Panc1 (cell line): ENCODE data around the gene NOX3. TPM values are rescaled to one million over a fixed set of nuclear protein-coding genes. Genes with fewer than 3 reads are reported as not detected.

Source experiments
- ATAC-seq: fragments of 200-7000 bp; cut with Tn5 transposase; 2 replicates; pipeline ENCODE4 v1.9.1; 2020; ENCODE audit warnings: mild to moderate bottlenecking, moderate library complexity
- BruUV-seq: library from RNA; stranded (reverse); fragments of 400-500 nt; replicated peaks from 2 replicates; lab custom pipeline; 2021; lab: Mats Ljungman, UMichigan
- CTCF ChIA-PET: fragments of 300-600 bp; sonication (Branson Sonifier 250); formaldehyde crosslinking; loops from one replicate; lab custom pipeline; 2022; ENCODE audit warnings: antibody characterized with exemption; lab: Charles Lee
- POLR2A ChIA-PET: fragments of 300-600 bp; sonication (Branson Sonifier 250); formaldehyde crosslinking; loops from one replicate; lab custom pipeline; 2022; ENCODE audit warnings: antibody characterized with exemption; lab: Charles Lee
- DNase-seq: peaks from one replicate; pipeline ENCODE4 v3.0.0-alpha.2; 2010; ENCODE audit warnings: low read depth, low spot score
- H3K27ac ChIP-seq: 2 replicates; pipeline ENCODE4 v1.5.1; 2011; ENCODE audit warnings: mild to moderate bottlenecking, low read length, inconsistent platforms
- H3K27me3 ChIP-seq: fragments of 200-500 bp; sonication (Bioruptor generic); 2 replicates; pipeline ENCODE4 v1.6.0; 2014; ENCODE audit warnings: low read length, inconsistent platforms; ENCODE audit not compliant: control insufficient read depth, insufficient read depth
- H3K36me3 ChIP-seq: fragments of 200-500 bp; sonication (Bioruptor generic); 2 replicates; pipeline ENCODE4 v1.5.1; 2014; ENCODE audit warnings: inconsistent platforms, mild to moderate bottlenecking, low read length, moderate library complexity; ENCODE audit not compliant: control insufficient read depth, insufficient read depth
- H3K4me1 ChIP-seq: 2 replicates; pipeline ENCODE4 v1.5.1; 2011; ENCODE audit warnings: inconsistent platforms, mild to moderate bottlenecking, low read length, moderate library complexity; ENCODE audit not compliant: control insufficient read depth, insufficient read depth
- H3K4me3 ChIP-seq, 2 experiments: 2 replicates each; pipeline ENCODE4 v1.5.1; 2011 to 2012; ENCODE audit warnings: low read depth in 2 of 2, low read length in 2 of 2, mild to moderate bottlenecking in 2 of 2, inconsistent platforms in 1 of 2, moderate library complexity in 1 of 2
- H3K9me3 ChIP-seq: fragments of 200-500 bp; sonication (Bioruptor generic); 2 replicates; pipeline ENCODE4 v1.5.1; 2014; ENCODE audit warnings: low read depth, mild to moderate bottlenecking, inconsistent platforms, low read length, moderate library complexity; ENCODE audit not compliant: control insufficient read depth, insufficient read depth
- POLR2AphosphoS5 ChIP-seq: IDR thresholded peaks from 2 replicates; pipeline ENCODE4 v1.6.1; 2012; ENCODE audit warnings: mild to moderate bottlenecking, low read depth, low read length, moderate library complexity
- SIN3A ChIP-seq: IDR thresholded peaks from 2 replicates; pipeline ENCODE4 v1.6.1; 2012; ENCODE audit warnings: low read depth, mild to moderate bottlenecking, low read length, moderate library complexity, borderline replicate concordance; ENCODE audit not compliant: insufficient read depth
- TCF7L2 ChIP-seq: IDR thresholded peaks from 2 replicates; pipeline ENCODE4 v1.6.1; 2011; ENCODE audit warnings: mild to moderate bottlenecking, low read depth, low read length, inconsistent platforms
- in situ Hi-C: cut with HindIII; loops from 2 replicates; pipeline ENCODE4 v1.10.0; 2016; ENCODE audit warnings: low sequenced_read_pairs, low pct_unique_long_range_greater_than_20kb
- intact Hi-C: fragments of 100-400 bp; cut with micrococcal nuclease; formaldehyde crosslinking; loops from one replicate; pipeline ENCODE4 v1.10.0; 2022; ENCODE audit not compliant: unreplicated experiment
- total RNA-seq: library from RNA; stranded (reverse); gene quantifications from one replicate; pipeline ENCODE4 v1.2.1, GENCODE V29; 2021; ENCODE audit not compliant: unreplicated experiment
- TF ChIP-seq, protein P1 (sequence below): fragments of 450-650 bp; IDR thresholded peaks from 2 replicates; pipeline ENCODE4 v1.5.1; 2017; ENCODE audit warnings: mild to moderate bottlenecking
- TF ChIP-seq, protein P2 (sequence below), 2 experiments: IDR thresholded peaks; 2 replicates each; pipeline ENCODE4 v1.6.1; 2011 to 2012; ENCODE audit warnings: low read depth in 2 of 2, control low read depth in 1 of 2, low read length in 1 of 2, mild to moderate bottlenecking in 1 of 2, moderate library complexity in 1 of 2; ENCODE audit not compliant: insufficient read depth in 1 of 2

Gene NOX3
- total RNA-seq, 1 experiment from 2014 or later, result not detected

DNA sequence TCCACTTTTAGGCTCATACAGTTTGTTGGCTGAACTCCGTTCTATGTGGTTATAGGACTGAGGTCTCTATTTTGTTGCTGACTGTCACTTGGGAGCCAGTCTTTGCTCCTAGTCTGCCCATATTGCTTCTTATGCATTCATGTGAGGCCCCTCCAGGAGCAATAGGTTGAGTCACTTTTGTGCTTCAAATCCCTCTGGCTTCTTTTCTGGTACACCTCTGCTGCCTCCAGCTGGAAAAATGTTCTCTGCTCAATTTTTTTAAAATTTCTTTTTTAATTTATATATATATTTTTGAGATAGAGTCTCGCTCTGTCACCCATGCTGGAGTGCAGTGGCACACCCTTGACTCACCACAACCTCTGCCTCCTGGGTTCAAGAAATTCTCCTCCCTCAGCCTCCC, 42.7 kb upstream of the NOX3 start:
- DNase-seq (no peak), ATAC-seq (no peak)
- intact Hi-C loops, result no loop called here
- BruUV-seq, result no TSS peak
- Histone ChIP-seq H3K36me3 (no peaks in the 10 kb centered on the region), H3K27ac (no peak overlapping the region), H3K9me3 (peaks cover 4% of the 10 kb centered on the region; the same call in 1 of the 2 replicates), H3K4me3 (no peak overlapping the region), H3K4me1 (peaks cover 5% of the 10 kb centered on the region; the same call in 1 of the 2 replicates), H3K27me3 (no peaks in the 10 kb centered on the region)
- TF ChIP-seq SIN3A (no peak), TCF7L2 (no peak), POLR2AphosphoS5 (no peak)
- TF ChIP-seq, protein P1, sequence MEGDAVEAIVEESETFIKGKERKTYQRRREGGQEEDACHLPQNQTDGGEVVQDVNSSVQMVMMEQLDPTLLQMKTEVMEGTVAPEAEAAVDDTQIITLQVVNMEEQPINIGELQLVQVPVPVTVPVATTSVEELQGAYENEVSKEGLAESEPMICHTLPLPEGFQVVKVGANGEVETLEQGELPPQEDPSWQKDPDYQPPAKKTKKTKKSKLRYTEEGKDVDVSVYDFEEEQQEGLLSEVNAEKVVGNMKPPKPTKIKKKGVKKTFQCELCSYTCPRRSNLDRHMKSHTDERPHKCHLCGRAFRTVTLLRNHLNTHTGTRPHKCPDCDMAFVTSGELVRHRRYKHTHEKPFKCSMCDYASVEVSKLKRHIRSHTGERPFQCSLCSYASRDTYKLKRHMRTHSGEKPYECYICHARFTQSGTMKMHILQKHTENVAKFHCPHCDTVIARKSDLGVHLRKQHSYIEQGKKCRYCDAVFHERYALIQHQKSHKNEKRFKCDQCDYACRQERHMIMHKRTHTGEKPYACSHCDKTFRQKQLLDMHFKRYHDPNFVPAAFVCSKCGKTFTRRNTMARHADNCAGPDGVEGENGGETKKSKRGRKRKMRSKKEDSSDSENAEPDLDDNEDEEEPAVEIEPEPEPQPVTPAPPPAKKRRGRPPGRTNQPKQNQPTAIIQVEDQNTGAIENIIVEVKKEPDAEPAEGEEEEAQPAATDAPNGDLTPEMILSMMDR, result peak; percentile 10; the same call in 1 of the 2 replicates
- in situ Hi-C loops, result no loop called here
- ChIA-PET POLR2A (no interaction called here), CTCF (no interaction called here)

DNA sequence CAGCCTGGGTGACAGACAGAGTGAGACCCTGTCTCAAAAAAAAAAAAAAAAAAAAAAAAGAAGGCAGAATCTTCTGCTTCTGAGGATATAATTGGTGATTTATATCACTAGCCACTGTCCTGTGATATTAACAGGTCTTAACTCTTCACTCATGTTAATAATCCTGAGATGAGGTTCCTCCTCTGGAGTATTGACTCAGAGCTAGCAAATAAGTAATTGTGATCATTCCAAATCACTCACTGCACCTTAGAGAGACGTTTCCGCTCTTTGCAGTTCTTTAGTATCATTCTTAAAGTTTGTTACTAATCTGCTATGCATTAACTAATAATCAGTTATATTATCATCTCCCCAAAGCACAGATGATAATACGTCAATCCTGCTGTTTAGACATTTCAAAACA, 41.6 kb upstream of the NOX3 start:
- POLR2A ChIA-PET, result no interaction called here
- Histone ChIP-seq H3K9me3 (peaks cover 2% of the 10 kb centered on the region; the same call in 1 of the 2 replicates), H3K27ac (no peak overlapping the region), H3K4me3 (no peak overlapping the region), H3K27me3 (no peaks in the 10 kb centered on the region), H3K36me3 (no peaks in the 10 kb centered on the region), H3K4me1 (peaks cover 5% of the 10 kb centered on the region; the same call in 1 of the 2 replicates)
- TF ChIP-seq TCF7L2 (no peak), POLR2AphosphoS5 (no peak), SIN3A (no peak)
- TF ChIP-seq, protein P2, sequence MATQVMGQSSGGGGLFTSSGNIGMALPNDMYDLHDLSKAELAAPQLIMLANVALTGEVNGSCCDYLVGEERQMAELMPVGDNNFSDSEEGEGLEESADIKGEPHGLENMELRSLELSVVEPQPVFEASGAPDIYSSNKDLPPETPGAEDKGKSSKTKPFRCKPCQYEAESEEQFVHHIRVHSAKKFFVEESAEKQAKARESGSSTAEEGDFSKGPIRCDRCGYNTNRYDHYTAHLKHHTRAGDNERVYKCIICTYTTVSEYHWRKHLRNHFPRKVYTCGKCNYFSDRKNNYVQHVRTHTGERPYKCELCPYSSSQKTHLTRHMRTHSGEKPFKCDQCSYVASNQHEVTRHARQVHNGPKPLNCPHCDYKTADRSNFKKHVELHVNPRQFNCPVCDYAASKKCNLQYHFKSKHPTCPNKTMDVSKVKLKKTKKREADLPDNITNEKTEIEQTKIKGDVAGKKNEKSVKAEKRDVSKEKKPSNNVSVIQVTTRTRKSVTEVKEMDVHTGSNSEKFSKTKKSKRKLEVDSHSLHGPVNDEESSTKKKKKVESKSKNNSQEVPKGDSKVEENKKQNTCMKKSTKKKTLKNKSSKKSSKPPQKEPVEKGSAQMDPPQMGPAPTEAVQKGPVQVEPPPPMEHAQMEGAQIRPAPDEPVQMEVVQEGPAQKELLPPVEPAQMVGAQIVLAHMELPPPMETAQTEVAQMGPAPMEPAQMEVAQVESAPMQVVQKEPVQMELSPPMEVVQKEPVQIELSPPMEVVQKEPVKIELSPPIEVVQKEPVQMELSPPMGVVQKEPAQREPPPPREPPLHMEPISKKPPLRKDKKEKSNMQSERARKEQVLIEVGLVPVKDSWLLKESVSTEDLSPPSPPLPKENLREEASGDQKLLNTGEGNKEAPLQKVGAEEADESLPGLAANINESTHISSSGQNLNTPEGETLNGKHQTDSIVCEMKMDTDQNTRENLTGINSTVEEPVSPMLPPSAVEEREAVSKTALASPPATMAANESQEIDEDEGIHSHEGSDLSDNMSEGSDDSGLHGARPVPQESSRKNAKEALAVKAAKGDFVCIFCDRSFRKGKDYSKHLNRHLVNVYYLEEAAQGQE (IDR thresholded peaks at IDR 0.05; ENCODE audit: insufficient read depth in 1 of 2, low read depth in 2 of 2, low read length in 1 of 2), result no peak
- TF ChIP-seq, protein P1, result no peak
- CTCF ChIA-PET, result interaction anchor here (0.6 kb wide), 1 partner anchor 1066 kb away, joined by 5 read pairs; no protein-coding TSS in a partner anchor
- intact Hi-C loops, result no loop called here
- BruUV-seq, result no TSS peak
- ATAC-seq (no peak), DNase-seq (no peak)
- in situ Hi-C loops, result no loop called here
